Measurements from ENCODE around the gene N4BP3.
A peak's percentile ranks its signal among the peaks of the same experiment; 100 is the strongest.
"Not testable (repeated sequence)": the region's sequence is repeated elsewhere in the genome, so short reads cannot be mapped to it uniquely, and the experiment has no call there.

The N4BP3 gene

DNA sequence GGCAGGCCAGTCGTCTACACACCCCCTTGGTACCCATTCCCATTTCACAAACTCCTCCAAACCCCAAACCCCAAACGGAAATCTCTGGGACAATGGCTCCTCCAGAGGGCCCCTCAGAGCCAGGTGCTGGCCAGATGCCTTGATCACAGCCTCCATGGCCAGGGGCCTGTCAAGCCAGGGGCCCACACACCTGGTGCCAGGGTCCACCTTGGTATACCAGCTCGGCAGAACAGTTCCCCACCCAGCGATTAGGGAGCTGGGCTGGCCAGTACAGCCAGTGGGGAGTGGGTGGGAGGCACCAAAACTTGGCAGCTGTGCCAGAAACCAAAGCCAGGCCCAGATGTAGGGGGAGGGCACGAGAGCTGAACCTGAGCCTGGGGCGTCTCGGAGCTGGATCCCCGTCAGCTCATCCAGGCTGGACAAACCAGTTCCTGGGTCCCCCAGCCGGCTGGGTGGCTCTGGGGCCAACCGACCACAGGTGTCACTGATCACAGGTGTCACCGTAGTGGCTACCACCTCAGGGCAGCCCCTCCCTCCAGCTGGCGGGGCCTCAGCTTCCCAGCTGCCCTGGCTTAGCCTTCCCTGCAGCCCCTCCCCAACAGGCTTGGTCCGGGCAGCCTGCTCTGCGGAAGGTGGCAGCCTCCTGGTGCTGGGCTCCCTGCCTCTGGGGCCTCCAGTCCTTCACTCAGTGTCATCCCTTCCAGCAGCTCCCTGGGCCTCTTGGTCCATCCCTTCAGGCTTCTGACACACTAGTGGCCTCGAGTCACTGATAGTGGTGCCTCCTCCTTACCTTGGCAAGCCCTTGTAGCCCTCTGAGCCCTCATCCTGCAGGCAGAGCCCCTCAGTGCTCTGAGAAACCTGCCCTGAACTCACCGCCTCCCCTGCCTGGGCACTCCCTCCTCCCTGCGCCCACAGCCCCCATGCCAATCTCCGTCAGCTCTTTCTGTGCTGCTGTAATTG, 10.9 kb downstream of the N4BP3 start:
- H3K4me3 ChIP-seq (ENCODE audit: low read depth in 1 of 2, low read length in 1 of 2) = no peak overlapping the region
- TF ChIP-seq, protein P1, sequence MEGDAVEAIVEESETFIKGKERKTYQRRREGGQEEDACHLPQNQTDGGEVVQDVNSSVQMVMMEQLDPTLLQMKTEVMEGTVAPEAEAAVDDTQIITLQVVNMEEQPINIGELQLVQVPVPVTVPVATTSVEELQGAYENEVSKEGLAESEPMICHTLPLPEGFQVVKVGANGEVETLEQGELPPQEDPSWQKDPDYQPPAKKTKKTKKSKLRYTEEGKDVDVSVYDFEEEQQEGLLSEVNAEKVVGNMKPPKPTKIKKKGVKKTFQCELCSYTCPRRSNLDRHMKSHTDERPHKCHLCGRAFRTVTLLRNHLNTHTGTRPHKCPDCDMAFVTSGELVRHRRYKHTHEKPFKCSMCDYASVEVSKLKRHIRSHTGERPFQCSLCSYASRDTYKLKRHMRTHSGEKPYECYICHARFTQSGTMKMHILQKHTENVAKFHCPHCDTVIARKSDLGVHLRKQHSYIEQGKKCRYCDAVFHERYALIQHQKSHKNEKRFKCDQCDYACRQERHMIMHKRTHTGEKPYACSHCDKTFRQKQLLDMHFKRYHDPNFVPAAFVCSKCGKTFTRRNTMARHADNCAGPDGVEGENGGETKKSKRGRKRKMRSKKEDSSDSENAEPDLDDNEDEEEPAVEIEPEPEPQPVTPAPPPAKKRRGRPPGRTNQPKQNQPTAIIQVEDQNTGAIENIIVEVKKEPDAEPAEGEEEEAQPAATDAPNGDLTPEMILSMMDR (IDR thresholded peaks at IDR 0.05) = no peak
- no peak overlapping the region for H3K27ac ChIP-seq
- peaks cover 0 to 12% of the 10 kb centered on the region in 2 experiments for H3K4me1 ChIP-seq (ENCODE audit: control insufficient read depth in 1 of 2, insufficient read depth in 1 of 2, low read depth in 1 of 2, low read length in 1 of 2)
- no peaks in the 10 kb centered on the region for H3K9me3 ChIP-seq
- H3K36me3 ChIP-seq = no peaks in the 10 kb centered on the region
- peaks cover 29% of the 10 kb centered on the region for H3K27me3 ChIP-seq

DNA sequence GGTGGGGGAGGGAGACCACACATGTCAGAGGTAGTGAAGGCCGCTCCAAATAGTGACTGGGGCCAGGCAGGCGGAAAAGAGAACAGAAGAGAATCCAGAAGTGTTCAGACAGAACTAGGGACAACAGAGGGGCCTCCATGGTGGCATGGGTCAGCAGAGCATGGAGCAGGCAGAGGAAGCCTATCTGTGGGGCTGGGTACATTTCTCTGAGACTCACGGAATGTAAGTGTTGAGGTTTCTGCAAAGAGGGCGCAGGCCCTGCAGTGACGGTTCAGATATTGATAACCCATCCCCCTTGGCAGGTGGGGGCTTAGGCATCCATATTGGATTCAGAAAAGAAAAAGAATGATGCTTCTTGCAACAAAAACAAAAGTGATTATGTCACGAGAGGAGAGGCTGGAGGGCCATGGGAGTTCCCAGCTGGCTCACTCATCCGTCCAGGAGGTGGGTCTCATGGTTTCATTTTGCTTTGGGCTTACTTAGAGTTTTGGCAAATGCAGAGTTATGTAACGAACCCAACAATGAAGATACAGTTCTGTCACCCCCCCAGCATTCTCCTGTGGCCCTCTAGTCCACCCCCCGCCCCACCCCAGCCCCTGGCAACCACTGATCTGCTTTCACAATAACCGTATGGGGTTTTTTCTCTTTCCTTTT, 12.0 kb downstream of the N4BP3 start:
- H3K4me1 ChIP-seq (ENCODE audit: control insufficient read depth in 1 of 2, insufficient read depth in 1 of 2, low read depth in 1 of 2, low read length in 1 of 2) = peaks cover 3 to 12% of the 10 kb centered on the region in 2 experiments
- no peak overlapping the region for H3K4me3 ChIP-seq (ENCODE audit: low read depth in 1 of 2, low read length in 1 of 2)

DNA sequence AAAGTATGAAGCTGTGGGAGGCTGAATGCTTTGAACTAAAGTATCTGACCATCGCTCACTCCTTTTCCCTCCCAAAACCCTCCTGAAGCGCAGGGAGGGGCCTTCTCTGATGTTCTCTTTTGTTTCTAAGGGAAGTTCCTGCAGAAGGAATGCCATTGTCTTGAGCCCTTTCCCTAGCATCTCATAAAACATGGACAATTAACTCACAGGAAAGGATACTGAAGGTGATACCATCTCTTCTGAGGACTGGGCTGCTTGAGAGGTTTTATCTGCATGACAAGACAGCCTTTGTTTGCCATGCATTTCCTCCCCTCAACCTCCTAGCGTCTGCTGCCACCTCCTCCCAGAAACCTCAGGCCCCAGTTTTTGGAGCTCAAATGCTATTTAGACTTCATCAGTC, 13.2 kb downstream of the N4BP3 start:
- no peak overlapping the region for H3K4me3 ChIP-seq (ENCODE audit: low read depth in 1 of 2, low read length in 1 of 2)
- TF ChIP-seq, protein P1 (IDR thresholded peaks at IDR 0.05) = no peak
- no peaks in the 10 kb centered on the region for H3K36me3 ChIP-seq
- H3K27ac ChIP-seq = no peak overlapping the region
- peaks cover 9 to 10% of the 10 kb centered on the region in 2 experiments for H3K4me1 ChIP-seq (ENCODE audit: control insufficient read depth in 1 of 2, insufficient read depth in 1 of 2, low read depth in 1 of 2, low read length in 1 of 2)
- no peaks in the 10 kb centered on the region for H3K9me3 ChIP-seq
- H3K27me3 ChIP-seq = peaks cover 8% of the 10 kb centered on the region

More for the DNA sequence above, 12.0 kb downstream of the N4BP3 start:
- H3K9me3 ChIP-seq = no peaks in the 10 kb centered on the region
- peaks cover 20% of the 10 kb centered on the region for H3K27me3 ChIP-seq
- TF ChIP-seq, protein P1 (IDR thresholded peaks at IDR 0.05) = no peak
- no peak overlapping the region for H3K27ac ChIP-seq
- H3K36me3 ChIP-seq = no peaks in the 10 kb centered on the region

DNA sequence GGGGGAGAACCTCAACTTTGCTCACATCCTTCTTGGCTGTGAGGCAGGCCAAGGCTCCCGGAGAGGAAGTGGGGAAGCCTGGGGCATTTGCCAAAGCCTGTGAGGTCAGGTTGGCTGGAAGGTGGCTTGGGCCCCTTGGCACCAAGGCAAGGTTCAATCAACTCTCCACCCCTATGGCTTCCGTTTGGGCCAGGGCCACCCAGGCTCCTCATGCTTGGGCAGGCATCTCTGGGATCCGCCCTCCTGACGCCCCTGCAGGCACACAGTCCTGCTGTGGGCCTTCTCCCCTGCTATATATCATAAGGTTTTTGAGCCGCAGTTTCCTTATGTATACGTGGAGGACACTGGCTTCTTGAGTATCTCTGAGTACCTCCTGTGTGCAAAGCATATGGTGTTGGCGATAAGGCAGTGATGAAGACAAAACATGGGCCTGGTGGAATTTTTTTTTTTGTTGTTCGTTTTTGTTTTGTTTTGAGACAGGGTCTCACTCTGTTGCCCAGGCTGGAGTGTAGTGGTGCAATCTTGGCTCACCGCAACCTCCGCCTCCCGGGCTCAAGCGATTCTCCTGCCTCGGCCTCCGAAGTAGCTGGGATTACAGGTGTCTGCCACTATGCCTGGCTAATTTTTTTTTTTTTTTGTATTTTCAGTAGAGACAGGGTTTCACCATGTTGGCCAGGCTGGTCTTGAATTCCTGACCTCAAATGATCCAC, 14.1 kb downstream of the N4BP3 start:
- not testable (repeated sequence) for H3K4me3 ChIP-seq (ENCODE audit: low read depth in 1 of 2, low read length in 1 of 2); H3K27ac ChIP-seq; H3K9me3 ChIP-seq; H3K36me3 ChIP-seq; H3K27me3 ChIP-seq
- H3K4me1 ChIP-seq (ENCODE audit: control insufficient read depth in 1 of 2, insufficient read depth in 1 of 2, low read depth in 1 of 2, low read length in 1 of 2) = peaks cover 12 to 17% of the 10 kb centered on the region in 2 experiments

DNA sequence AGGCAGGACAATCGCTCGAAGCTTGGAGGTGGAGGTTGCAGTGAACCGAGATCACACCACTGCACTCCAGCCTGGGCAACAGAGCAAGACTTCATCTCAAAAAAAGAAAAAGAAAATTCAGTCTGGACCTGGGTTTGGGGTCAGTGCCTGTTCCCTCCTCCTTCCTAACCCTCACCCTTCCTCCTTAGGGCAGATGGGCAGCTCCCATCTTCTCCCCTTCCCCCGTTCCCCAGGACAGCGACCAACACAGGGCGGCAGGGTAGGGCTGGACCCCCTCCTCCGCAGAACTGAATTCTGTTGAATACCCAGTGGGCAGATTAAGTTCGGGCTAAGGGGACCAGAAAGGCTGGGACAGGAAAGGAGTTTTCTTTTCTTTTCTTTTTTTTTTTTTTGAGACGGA, 16.0 kb downstream of the N4BP3 start:
- Histone ChIP-seq H3K36me3 (peaks cover 7% of the 10 kb centered on the region), H3K4me1 (ENCODE audit: control insufficient read depth in 1 of 2, insufficient read depth in 1 of 2, low read depth in 1 of 2, low read length in 1 of 2) (peaks cover 12 to 17% of the 10 kb centered on the region in 2 experiments), H3K27me3 (no peaks in the 10 kb centered on the region), H3K9me3 (no peaks in the 10 kb centered on the region), H3K27ac (no peak overlapping the region), H3K4me3 (ENCODE audit: low read depth in 1 of 2, low read length in 1 of 2) (no peak overlapping the region)
- TF ChIP-seq, protein P1 (IDR thresholded peaks at IDR 0.05) = no peak

DNA sequence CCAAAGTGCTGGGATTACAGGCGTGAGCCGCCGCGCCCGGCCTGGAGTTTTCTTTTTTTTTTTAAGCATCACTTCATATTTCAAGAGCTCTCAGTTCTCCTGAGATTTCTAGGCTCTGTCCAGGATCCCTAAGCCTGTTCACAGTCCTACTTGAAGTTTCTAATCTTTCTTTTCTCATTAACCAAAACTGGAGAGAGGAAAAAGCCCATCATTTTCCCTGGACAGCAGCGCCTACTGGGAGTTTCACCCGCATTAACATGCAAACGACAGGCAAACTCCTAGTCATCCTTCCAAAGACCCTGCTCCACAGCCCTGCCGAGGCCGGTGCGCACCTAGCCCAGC, 16.9 kb downstream of the N4BP3 start:
- H3K27me3 ChIP-seq, H3K9me3 ChIP-seq, H3K36me3 ChIP-seq: not testable (repeated sequence)
- peak overlapping the region; percentile 76 for H3K27ac ChIP-seq
- peaks cover 12 to 17% of the 10 kb centered on the region in 2 experiments for H3K4me1 ChIP-seq (ENCODE audit: control insufficient read depth in 1 of 2, insufficient read depth in 1 of 2, low read depth in 1 of 2, low read length in 1 of 2)
- peak overlapping the region; percentile 82 to 83 for H3K4me3 ChIP-seq (ENCODE audit: low read depth in 1 of 2, low read length in 1 of 2)

Data from neutrophil (primary cell).